22Rv1 (cell line): ENCODE data around the gene CKS1B.
A peak's percentile ranks its signal among the peaks of the same experiment; 100 is the strongest.

Experiments used
- H3K27ac ChIP-seq: fragments of 450-650 bp; 2 replicates; pipeline ENCODE4 v1.5.1; 2017
- CTCF ChIP-seq: fragments of 450-650 bp; IDR thresholded peaks from 2 replicates; pipeline ENCODE4 v1.5.1; 2017; ENCODE audit warnings: mild to moderate bottlenecking
- ZFX ChIP-seq: fragments of 450-650 bp; IDR thresholded peaks from 2 replicates; pipeline ENCODE4 v1.6.1; 2017; ENCODE audit warnings: antibody characterized with exemption, borderline replicate concordance

CKS1B gene

GRCh38 chr1:154961207-154962155 is 13.0 kb upstream of the CKS1B start, which contains the start of gene PYGO2:
Gene PYGO2, minus strand, starts transcription at chr1:154961782. Its CDS starts 206 bp downstream, at chr1:154961576.
- peak within 1 kb of the TSS; percentile 97 for H3K27ac ChIP-seq
- TF ChIP-seq ZFX (no peak), CTCF (peak; percentile 97)

- TF ChIP-seq ZFX (no peak), CTCF (peak; percentile 64)
- peak overlapping the region; percentile 97 for H3K27ac ChIP-seq
Measured at GRCh38 chr1:154962156-154962749, 12.2 kb upstream of the CKS1B start.

GRCh38 chr1:154962795-154963330 is 11.6 kb upstream of the CKS1B start:
- H3K27ac ChIP-seq = peak overlapping the region; percentile 97

GRCh38 chr1:154963643-154964042 is 10.8 kb upstream of the CKS1B start:
- TF ChIP-seq ZFX (no peak), CTCF (no peak)
- H3K27ac ChIP-seq = peak overlapping the region; percentile 97

More at GRCh38 chr1:154962795-154963330, 11.6 kb upstream of the CKS1B start:
- TF ChIP-seq ZFX (no peak), CTCF (no peak)

- TF ChIP-seq CTCF (no peak), ZFX (no peak)
- peak overlapping the region; percentile 97 for H3K27ac ChIP-seq
Measured at GRCh38 chr1:154964359-154964758, 10.1 kb upstream of the CKS1B start.

GRCh38 chr1:154966111-154966510 is 8.4 kb upstream of the CKS1B start:
- 0 out of 2 replicates have a peak overlapping the region, but pooled peaks have one; percentile 20 for H3K27ac ChIP-seq
- no peak for TF ChIP-seq CTCF
- TF ChIP-seq ZFX = no peak
